HG02973 (cell line): ENCODE results near the gene POLR1E.
"Not testable (repeated sequence)": the region's sequence is repeated elsewhere in the genome, so short reads cannot be mapped to it uniquely, and the experiment has no call there.

Experiments
- ATAC-seq: cut with Tn5 transposase; IDR thresholded peaks from one replicate; pipeline ENCODE4 v1.9.1; 2021; ENCODE audit warnings: moderate library complexity; ENCODE audit not compliant: unreplicated experiment

Gene POLR1E

GRCh38 chr9:37499297-37499696, 13.5 kb downstream of the POLR1E start:
- ATAC-seq = no peak

- no peak for ATAC-seq
Measured at GRCh38 chr9:37501957-37502596, 16.3 kb downstream of the POLR1E start.

- ATAC-seq = no peak
Measured at GRCh38 chr9:37503736-37504135, 18.0 kb downstream of the POLR1E start.

GRCh38 chr9:37504605-37505004, 18.9 kb downstream of the POLR1E start:
- ATAC-seq = no peak

GRCh38 chr9:37507566-37508134, 21.9 kb downstream of the POLR1E start:
- no peak for ATAC-seq

GRCh38 chr9:37508135-37508833, 22.5 kb downstream of the POLR1E start:
- no peak for ATAC-seq

GRCh38 chr9:37508834-37509206, 23.1 kb downstream of the POLR1E start:
- ATAC-seq = no peak

GRCh38 chr9:37509536-37509935, 23.8 kb downstream of the POLR1E start:
- ATAC-seq = no peak

GRCh38 chr9:37510053-37510452, 24.3 kb downstream of the POLR1E start:
- ATAC-seq = not testable (repeated sequence)

GRCh38 chr9:37511016-37512010, 25.6 kb downstream of the POLR1E start:
- no peak for ATAC-seq

- no peak for ATAC-seq
Measured at GRCh38 chr9:37512437-37512836, 26.7 kb downstream of the POLR1E start.

GRCh38 chr9:37514415-37514814, 28.7 kb downstream of the POLR1E start:
- ATAC-seq = not testable (repeated sequence)

GRCh38 chr9:37514999-37515398, 29.3 kb downstream of the POLR1E start:
- ATAC-seq = no peak

GRCh38 chr9:37515620-37516258, 30.0 kb downstream of the POLR1E start:
- ATAC-seq = no peak

- ATAC-seq = no peak
Measured at GRCh38 chr9:37517923-37518322, 32.2 kb downstream of the POLR1E start.

GRCh38 chr9:37520641-37521040, 34.9 kb downstream of the POLR1E start:
- ATAC-seq = no peak

- ATAC-seq = no peak
Measured at GRCh38 chr9:37521111-37521510, 35.4 kb downstream of the POLR1E start.

- no peak for ATAC-seq
Measured at GRCh38 chr9:37522971-37523370, 37.2 kb downstream of the POLR1E start.

- no peak for ATAC-seq
Measured at GRCh38 chr9:37523916-37524315, 38.2 kb downstream of the POLR1E start.

GRCh38 chr9:37528652-37529471, 43.1 kb downstream of the POLR1E start:
- ATAC-seq = peak; percentile 47
